Measurements from ENCODE around the gene XPNPEP1.

Gene XPNPEP1

DNA sequence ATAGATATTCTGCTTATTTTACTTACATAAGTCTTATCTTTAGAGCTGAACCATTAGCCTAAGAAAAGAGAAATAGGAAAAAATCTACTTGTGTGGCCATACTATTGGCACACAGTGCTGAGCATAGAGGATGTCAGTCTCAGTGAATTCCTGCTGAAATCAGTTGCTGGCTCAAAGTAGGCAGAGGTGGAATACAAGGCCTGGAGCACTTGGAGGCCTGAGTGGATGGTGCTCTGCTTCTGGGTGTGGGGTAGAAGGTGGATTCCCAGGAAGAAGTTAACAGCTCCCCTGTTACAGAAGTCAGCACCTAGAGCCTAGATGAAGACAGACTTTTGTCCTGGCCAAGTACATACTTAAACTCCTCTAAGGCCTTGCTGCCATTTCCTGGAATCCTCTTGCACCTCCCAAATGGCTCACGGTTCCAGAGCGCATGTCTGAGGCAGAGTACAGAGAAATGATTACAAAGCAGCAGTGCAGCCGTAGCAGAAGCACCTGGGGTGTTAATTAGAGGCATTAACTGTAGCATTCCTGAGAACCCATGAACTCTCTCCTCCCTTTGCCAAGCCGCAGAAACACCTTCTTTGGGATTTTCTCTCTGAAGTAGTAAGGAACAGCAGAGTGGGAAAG, 18.0 kb upstream of the XPNPEP1 start:
- Histone ChIP-seq H3K9me3 (ENCODE audit: control insufficient read depth, insufficient read depth, low read length) (no peaks in the 10 kb centered on the region), H3K27ac (ENCODE audit: low read depth, low read length) (no peak overlapping the region), H4K20me1 (ENCODE audit: control insufficient read depth, insufficient read depth, low read depth, low read length) (no peaks in the 10 kb centered on the region), H3K36me3 (ENCODE audit: control insufficient read depth, low read length) (no peaks in the 10 kb centered on the region), H3K9me2 (replicated peaks; ENCODE audit: control insufficient read depth, low read length) (no peaks in the 10 kb centered on the region), H3F3A (ENCODE audit: control insufficient read depth, insufficient read depth) (no peaks in the 10 kb centered on the region), H3K4me3 (ENCODE audit: low read length) (no peak overlapping the region), H3K79me2 (ENCODE audit: control insufficient read depth, low read length) (no peaks in the 10 kb centered on the region), H3K27me3 (ENCODE audit: control insufficient read depth, low read length) (no peaks in the 10 kb centered on the region), H3K4me1 (ENCODE audit: control insufficient read depth, low read length) (no peaks in the 10 kb centered on the region), H3K4me2 (ENCODE audit: low read length) (no peak overlapping the region)
- TF ChIP-seq EZH2phosphoT487 (IDR thresholded peaks at IDR 0.05; ENCODE audit: borderline replicate concordance, low read length), result no peak
- TF ChIP-seq CTCF (IDR thresholded peaks at IDR 0.05; ENCODE audit: low read depth, low read length, poor library complexity, severe bottlenecking), result no peak

DNA sequence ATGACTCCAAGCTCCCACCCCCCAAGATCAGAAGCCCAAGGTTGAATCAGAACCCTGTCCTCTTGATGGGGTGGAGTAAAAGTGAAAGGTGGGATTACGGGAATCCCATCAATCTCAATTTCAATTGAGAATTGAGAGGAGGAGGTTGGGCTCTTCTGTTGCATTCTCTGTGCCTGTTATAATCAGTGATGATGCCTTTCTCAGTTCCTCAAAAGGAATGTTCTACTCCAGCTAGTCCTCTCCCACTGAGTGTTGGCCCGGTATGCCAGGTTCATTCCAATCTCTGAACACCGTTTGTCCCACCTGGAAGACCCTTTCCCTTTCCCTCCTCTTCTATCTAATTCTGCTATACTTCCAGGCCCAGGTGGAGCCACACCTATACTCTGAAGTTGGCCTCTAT, 17.2 kb upstream of the XPNPEP1 start:
- no peaks in the 10 kb centered on the region for H4K20me1 ChIP-seq (ENCODE audit: control insufficient read depth, insufficient read depth, low read depth, low read length)

DNA sequence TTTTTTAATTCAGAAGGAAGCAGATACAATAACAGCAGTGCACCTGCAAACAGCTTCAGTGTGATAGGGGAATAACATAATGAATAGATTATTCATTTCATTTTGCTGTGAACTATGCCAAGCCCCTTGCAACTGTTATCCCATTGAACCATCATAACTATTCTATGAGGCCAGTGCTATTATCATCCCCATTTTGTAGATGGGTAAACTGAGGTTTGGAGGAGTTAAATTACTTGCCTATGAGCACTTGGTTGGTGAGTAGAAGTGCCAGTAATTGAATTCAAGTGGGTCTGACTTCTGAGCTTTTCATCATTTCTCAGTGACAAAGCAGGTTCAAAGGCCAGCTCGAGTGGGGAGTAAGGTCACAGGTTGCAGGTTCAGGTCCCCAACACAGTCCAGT, 16.8 kb upstream of the XPNPEP1 start:
- Histone ChIP-seq H3K4me3 (ENCODE audit: low read length) (no peak overlapping the region), H3K9me3 (ENCODE audit: control insufficient read depth, insufficient read depth, low read length) (no peaks in the 10 kb centered on the region), H3K4me1 (ENCODE audit: control insufficient read depth, low read length) (no peaks in the 10 kb centered on the region), H3K27me3 (ENCODE audit: control insufficient read depth, low read length) (no peaks in the 10 kb centered on the region), H3K4me2 (ENCODE audit: low read length) (no peak overlapping the region), H3K36me3 (ENCODE audit: control insufficient read depth, low read length) (no peaks in the 10 kb centered on the region), H3K79me2 (ENCODE audit: control insufficient read depth, low read length) (no peaks in the 10 kb centered on the region), H4K20me1 (ENCODE audit: control insufficient read depth, insufficient read depth, low read depth, low read length) (no peaks in the 10 kb centered on the region), H3K27ac (ENCODE audit: low read depth, low read length) (no peak overlapping the region), H3K9me2 (replicated peaks; ENCODE audit: control insufficient read depth, low read length) (no peaks in the 10 kb centered on the region), H3F3A (ENCODE audit: control insufficient read depth, insufficient read depth) (no peaks in the 10 kb centered on the region)
- no peak for TF ChIP-seq EZH2phosphoT487 (IDR thresholded peaks at IDR 0.05; ENCODE audit: borderline replicate concordance, low read length)

More for the DNA sequence above, 17.2 kb upstream of the XPNPEP1 start:
- no peak overlapping the region for H3K4me2 ChIP-seq (ENCODE audit: low read length)
- TF ChIP-seq CTCF (IDR thresholded peaks at IDR 0.05; ENCODE audit: low read depth, low read length, poor library complexity, severe bottlenecking), result no peak
- no peak for TF ChIP-seq EZH2phosphoT487 (IDR thresholded peaks at IDR 0.05; ENCODE audit: borderline replicate concordance, low read length)
- H3K4me3 ChIP-seq (ENCODE audit: low read length), result no peak overlapping the region
- H3K4me1 ChIP-seq (ENCODE audit: control insufficient read depth, low read length), result no peaks in the 10 kb centered on the region
- H3F3A ChIP-seq (ENCODE audit: control insufficient read depth, insufficient read depth), result no peaks in the 10 kb centered on the region
- H3K36me3 ChIP-seq (ENCODE audit: control insufficient read depth, low read length), result no peaks in the 10 kb centered on the region
- no peaks in the 10 kb centered on the region for H3K79me2 ChIP-seq (ENCODE audit: control insufficient read depth, low read length)
- H3K27ac ChIP-seq (ENCODE audit: low read depth, low read length), result no peak overlapping the region
- H3K9me3 ChIP-seq (ENCODE audit: control insufficient read depth, insufficient read depth, low read length), result no peaks in the 10 kb centered on the region
- no peaks in the 10 kb centered on the region for H3K27me3 ChIP-seq (ENCODE audit: control insufficient read depth, low read length)
- H3K9me2 ChIP-seq (replicated peaks; ENCODE audit: control insufficient read depth, low read length), result no peaks in the 10 kb centered on the region

- H3K4me3 ChIP-seq (ENCODE audit: low read length), result no peak overlapping the region
- H3K9me3 ChIP-seq (ENCODE audit: control insufficient read depth, insufficient read depth, low read length), result no peaks in the 10 kb centered on the region
- H3K4me2 ChIP-seq (ENCODE audit: low read length), result no peak overlapping the region
- H3K9me2 ChIP-seq (replicated peaks; ENCODE audit: control insufficient read depth, low read length), result no peaks in the 10 kb centered on the region
- no peaks in the 10 kb centered on the region for H4K20me1 ChIP-seq (ENCODE audit: control insufficient read depth, insufficient read depth, low read depth, low read length)
- no peak overlapping the region for H3K27ac ChIP-seq (ENCODE audit: low read depth, low read length)
- H3K4me1 ChIP-seq (ENCODE audit: control insufficient read depth, low read length), result no peaks in the 10 kb centered on the region
- H3K79me2 ChIP-seq (ENCODE audit: control insufficient read depth, low read length), result no peaks in the 10 kb centered on the region
- TF ChIP-seq EZH2phosphoT487 (IDR thresholded peaks at IDR 0.05; ENCODE audit: borderline replicate concordance, low read length), result no peak
- no peak for TF ChIP-seq CTCF (IDR thresholded peaks at IDR 0.05; ENCODE audit: low read depth, low read length, poor library complexity, severe bottlenecking)
- H3K36me3 ChIP-seq (ENCODE audit: control insufficient read depth, low read length), result no peaks in the 10 kb centered on the region
- no peaks in the 10 kb centered on the region for H3F3A ChIP-seq (ENCODE audit: control insufficient read depth, insufficient read depth)
- H3K27me3 ChIP-seq (ENCODE audit: control insufficient read depth, low read length), result no peaks in the 10 kb centered on the region
Measured at GRCh38 chr10:109939315-109939961, 16.1 kb upstream of the XPNPEP1 start.

Data from DOHH2 (cell line).